ENCODE measurements around the gene ARHGEF25. TPM values are rescaled to one million over a fixed set of nuclear protein-coding genes. Genes with fewer than 3 reads are reported as not detected.

Gene ARHGEF25
- total and polyA plus RNA-seq, 2 of the 13 experiments (the other 11 are each of a cell fraction or from before 2014, with no cell fraction given): 11.5 to 12.5 TPM

DNA sequence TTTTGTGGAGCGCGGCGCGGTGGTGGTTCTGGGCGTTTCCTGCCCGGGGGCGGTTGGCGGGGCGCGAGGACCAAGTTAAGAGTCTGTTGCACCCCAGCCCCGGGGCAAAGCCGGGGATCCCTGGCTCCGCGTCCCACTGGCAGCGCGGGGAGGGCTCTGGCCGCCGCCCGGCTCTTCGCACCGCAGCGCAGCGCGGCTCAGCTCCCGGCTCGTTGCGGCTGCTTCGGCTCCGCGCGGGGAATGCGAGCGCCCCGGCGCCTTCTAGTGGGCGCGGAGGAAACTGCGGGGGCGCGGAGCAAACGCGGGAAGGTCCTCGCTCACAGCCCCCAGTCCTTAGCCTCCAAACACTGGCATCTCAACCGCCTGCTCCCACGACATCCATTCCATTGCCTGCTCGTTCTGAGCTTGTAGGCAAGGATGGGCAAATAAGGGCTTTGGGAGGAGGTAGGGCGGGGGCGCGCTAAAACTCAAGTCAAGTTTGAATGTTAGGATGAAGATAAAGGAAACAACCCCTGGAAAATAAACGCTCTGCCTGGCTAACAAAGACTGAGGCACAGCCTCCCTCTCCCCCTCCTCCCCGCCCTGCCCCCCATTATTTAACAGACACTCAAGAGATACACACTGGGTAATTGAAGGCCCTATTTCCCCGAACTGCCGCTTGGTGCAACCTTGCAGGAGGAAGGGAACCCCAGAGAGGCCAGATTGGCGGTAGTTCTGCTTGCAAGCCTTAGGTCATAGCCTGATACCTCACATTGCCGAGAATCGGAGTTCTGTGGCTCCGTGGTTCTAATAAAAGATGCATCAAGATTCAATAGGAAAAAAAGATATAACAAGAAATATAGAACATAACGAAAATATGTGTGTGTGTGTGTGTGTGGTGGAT is 22.0 kb downstream of the ARHGEF25 start, which contains the start of gene B4GALNT1 (continued):
- TF ChIP-seq, protein P1, sequence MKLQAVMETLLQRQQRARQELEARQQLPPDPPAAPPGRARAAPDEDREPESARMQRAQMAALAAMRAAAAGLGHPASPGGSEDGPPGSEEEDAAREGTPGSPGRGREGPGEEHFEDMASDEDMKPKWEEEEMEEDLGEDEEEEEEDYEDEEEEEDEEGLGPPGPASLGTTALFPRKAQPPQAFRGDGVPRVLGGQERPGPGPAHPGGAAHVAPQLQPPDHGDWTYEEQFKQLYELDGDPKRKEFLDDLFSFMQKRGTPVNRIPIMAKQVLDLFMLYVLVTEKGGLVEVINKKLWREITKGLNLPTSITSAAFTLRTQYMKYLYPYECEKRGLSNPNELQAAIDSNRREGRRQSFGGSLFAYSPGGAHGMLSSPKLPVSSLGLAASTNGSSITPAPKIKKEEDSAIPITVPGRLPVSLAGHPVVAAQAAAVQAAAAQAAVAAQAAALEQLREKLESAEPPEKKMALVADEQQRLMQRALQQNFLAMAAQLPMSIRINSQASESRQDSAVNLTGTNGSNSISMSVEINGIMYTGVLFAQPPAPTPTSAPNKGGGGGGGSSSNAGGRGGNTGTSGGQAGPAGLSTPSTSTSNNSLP (IDR thresholded peaks at IDR 0.05; ENCODE audit: low read depth, low read length): no peak
- TF ChIP-seq, protein P2, sequence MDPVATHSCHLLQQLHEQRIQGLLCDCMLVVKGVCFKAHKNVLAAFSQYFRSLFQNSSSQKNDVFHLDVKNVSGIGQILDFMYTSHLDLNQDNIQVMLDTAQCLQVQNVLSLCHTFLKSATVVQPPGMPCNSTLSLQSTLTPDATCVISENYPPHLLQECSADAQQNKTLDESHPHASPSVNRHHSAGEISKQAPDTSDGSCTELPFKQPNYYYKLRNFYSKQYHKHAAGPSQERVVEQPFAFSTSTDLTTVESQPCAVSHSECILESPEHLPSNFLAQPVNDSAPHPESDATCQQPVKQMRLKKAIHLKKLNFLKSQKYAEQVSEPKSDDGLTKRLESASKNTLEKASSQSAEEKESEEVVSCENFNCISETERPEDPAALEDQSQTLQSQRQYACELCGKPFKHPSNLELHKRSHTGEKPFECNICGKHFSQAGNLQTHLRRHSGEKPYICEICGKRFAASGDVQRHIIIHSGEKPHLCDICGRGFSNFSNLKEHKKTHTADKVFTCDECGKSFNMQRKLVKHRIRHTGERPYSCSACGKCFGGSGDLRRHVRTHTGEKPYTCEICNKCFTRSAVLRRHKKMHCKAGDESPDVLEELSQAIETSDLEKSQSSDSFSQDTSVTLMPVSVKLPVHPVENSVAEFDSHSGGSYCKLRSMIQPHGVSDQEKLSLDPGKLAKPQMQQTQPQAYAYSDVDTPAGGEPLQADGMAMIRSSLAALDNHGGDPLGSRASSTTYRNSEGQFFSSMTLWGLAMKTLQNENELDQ (CRISPR knock-in tag; IDR thresholded peaks at IDR 0.05; ENCODE audit: borderline replicate concordance): no peak
- TF ChIP-seq RCOR2 (CRISPR knock-in tag; IDR thresholded peaks at IDR 0.05) (no peak), ZNF263 (CRISPR knock-in tag; IDR thresholded peaks at IDR 0.05) (no peak), ZSCAN30 (CRISPR knock-in tag; IDR thresholded peaks at IDR 0.05) (no peak), THYN1 (CRISPR knock-in tag; IDR thresholded peaks at IDR 0.05; ENCODE audit: borderline replicate concordance, low read depth) (no peak), ZNF121 (CRISPR knock-in tag; IDR thresholded peaks at IDR 0.05) (no peak), PLRG1 (conservative IDR thresholded peaks at IDR 0.05) (no peak), GTF3A (CRISPR knock-in tag; conservative IDR thresholded peaks at IDR 0.05) (no peak), TEAD2 (CRISPR knock-in tag; IDR thresholded peaks at IDR 0.05) (no peak), ESRRA (CRISPR knock-in tag; IDR thresholded peaks at IDR 0.05; ENCODE audit: low read depth) (no peak), HNF4G (IDR thresholded peaks at IDR 0.05; ENCODE audit: borderline replicate concordance, low read depth, low read length) (no peak), HNF4G (CRISPR knock-in tag; IDR thresholded peaks at IDR 0.05; ENCODE audit: borderline replicate concordance, low read depth) (no peak), HNRNPUL1 (IDR thresholded peaks at IDR 0.05; ENCODE audit: low read depth, low read length) (no peak), EZH2 (conservative IDR thresholded peaks at IDR 0.05; ENCODE audit: low read depth, low read length) (no peak), ZNF572 (CRISPR knock-in tag; IDR thresholded peaks at IDR 0.05) (peak; percentile 58; the same call in 1 of the 2 replicates), ZNF160 (CRISPR knock-in tag; IDR thresholded peaks at IDR 0.05) (peak; percentile 64), ZNF567 (CRISPR knock-in tag; IDR thresholded peaks at IDR 0.05; ENCODE audit: borderline replicate concordance) (no peak), ZNF790 (CRISPR knock-in tag; IDR thresholded peaks at IDR 0.05; ENCODE audit: borderline replicate concordance) (peak; percentile 41; the same call in 1 of the 2 replicates), MEIS1 (CRISPR knock-in tag; IDR thresholded peaks at IDR 0.05; ENCODE audit: borderline replicate concordance) (no peak), ZNF589 (CRISPR knock-in tag; conservative IDR thresholded peaks at IDR 0.05) (peak; percentile 79; the same call in 1 of the 2 replicates)
- TF ChIP-seq, protein P3, sequence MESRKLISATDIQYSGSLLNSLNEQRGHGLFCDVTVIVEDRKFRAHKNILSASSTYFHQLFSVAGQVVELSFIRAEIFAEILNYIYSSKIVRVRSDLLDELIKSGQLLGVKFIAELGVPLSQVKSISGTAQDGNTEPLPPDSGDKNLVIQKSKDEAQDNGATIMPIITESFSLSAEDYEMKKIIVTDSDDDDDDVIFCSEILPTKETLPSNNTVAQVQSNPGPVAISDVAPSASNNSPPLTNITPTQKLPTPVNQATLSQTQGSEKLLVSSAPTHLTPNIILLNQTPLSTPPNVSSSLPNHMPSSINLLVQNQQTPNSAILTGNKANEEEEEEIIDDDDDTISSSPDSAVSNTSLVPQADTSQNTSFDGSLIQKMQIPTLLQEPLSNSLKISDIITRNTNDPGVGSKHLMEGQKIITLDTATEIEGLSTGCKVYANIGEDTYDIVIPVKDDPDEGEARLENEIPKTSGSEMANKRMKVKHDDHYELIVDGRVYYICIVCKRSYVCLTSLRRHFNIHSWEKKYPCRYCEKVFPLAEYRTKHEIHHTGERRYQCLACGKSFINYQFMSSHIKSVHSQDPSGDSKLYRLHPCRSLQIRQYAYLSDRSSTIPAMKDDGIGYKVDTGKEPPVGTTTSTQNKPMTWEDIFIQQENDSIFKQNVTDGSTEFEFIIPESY (CRISPR knock-in tag; IDR thresholded peaks at IDR 0.05): peak; percentile 40; the same call in 1 of the 2 replicates
- TF ChIP-seq, protein P4, sequence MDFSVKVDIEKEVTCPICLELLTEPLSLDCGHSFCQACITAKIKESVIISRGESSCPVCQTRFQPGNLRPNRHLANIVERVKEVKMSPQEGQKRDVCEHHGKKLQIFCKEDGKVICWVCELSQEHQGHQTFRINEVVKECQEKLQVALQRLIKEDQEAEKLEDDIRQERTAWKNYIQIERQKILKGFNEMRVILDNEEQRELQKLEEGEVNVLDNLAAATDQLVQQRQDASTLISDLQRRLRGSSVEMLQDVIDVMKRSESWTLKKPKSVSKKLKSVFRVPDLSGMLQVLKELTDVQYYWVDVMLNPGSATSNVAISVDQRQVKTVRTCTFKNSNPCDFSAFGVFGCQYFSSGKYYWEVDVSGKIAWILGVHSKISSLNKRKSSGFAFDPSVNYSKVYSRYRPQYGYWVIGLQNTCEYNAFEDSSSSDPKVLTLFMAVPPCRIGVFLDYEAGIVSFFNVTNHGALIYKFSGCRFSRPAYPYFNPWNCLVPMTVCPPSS (IDR thresholded peaks at IDR 0.05): no peak
